Amniotic stem cell (primary cell): Measurements from ENCODE around the gene NPEPL1.

ENCODE experiments used
- DNase-seq: peaks from one replicate; lab custom pipeline; 2025; lab: John Stamatoyannopoulos, UW

Gene NPEPL1

DNA sequence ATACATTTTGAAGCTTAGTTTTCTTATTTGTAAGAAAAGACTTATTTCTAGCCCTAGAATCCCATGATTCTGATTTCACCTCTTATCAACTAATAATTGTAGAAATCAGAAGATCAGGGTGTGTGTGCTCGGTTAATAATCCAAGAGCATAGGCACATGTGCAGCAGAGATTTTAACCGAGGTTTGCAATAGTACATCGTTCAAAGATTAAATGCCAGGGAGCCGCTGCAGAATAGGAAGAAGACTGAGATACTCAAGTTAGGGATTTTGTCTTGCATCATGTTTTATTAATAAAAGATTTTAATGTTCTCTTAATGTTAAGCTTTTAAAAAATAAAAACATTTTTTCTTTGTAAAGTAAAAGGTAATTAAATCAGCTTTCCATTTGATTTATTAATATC is 34.6 kb upstream of the NPEPL1 start:
- DNase-seq, result no peak

DNA sequence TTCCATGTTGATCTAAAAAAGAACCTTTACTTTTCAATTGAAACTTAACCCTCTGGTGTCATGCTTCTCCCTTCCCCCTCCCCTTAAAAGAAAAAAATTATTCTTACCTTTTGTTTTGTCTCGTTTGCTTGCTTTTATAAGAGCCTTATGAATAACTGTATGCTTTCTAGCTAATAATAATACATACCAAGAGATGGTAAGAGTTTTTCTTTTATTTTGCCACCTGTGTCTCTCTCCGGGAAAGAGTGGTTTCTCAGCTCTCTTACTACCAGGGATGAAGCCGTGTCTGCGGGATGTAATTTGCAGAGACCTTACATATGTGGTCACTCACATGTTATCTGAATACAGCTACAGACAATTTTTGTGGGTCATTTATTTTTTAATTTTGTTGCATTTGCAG is 33.8 kb upstream of the NPEPL1 start:
- no peak for DNase-seq

DNA sequence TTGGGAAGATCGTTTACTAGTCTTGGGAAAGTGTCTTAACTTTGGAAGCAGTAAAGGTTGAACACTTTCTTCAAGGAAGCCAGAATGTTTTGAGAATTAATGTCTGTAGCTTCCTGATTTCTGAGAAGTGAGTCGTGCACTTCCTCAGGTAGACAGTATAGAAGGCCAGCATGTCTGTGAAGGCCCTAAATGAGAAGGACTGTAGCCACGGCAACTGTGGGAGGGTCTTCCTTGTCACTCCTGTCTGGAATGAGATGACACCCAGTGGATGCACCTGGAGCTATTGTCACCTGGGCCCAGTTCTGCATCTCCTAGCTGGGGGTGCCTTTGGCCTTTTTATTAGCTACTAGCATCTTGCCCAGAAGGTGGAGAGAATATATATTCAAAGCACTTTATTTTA is 32.8 kb upstream of the NPEPL1 start:
- no peak for DNase-seq

DNA sequence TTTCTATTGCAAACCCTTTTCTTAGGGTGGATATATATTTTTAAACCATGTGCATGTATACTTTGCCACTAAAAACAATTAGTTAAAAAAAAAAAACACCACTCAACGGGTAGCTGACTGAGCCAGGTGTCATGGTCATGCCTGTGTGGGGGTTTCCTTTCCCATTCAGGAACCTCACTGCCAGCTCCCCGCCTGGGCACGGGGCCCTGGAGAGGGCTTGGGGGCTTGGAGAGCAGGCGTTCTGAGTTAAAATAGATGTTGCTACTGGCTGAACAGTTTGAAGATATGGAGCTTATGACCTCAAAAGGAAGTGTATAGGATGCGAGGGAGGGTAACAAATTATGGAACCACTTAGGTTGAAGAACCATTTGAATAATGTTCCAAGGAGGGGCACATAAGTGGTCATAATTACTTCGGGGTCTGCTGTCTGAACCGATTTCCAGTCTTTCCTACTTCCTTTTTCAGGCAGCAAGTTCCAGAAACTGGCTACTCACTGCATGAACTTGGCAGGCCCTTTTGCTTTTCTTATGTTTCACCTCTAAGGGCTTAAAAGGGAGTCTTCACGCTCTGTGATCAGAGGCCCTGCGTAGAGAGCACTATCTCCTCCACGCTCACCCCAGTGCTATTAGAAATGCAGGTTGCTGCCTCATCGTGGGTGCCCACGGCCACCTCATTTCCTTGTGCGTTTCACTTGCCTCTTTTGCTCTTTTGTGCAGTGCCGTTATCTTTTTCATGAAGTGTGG is 31.6 kb upstream of the NPEPL1 start:
- no peak for DNase-seq

DNA sequence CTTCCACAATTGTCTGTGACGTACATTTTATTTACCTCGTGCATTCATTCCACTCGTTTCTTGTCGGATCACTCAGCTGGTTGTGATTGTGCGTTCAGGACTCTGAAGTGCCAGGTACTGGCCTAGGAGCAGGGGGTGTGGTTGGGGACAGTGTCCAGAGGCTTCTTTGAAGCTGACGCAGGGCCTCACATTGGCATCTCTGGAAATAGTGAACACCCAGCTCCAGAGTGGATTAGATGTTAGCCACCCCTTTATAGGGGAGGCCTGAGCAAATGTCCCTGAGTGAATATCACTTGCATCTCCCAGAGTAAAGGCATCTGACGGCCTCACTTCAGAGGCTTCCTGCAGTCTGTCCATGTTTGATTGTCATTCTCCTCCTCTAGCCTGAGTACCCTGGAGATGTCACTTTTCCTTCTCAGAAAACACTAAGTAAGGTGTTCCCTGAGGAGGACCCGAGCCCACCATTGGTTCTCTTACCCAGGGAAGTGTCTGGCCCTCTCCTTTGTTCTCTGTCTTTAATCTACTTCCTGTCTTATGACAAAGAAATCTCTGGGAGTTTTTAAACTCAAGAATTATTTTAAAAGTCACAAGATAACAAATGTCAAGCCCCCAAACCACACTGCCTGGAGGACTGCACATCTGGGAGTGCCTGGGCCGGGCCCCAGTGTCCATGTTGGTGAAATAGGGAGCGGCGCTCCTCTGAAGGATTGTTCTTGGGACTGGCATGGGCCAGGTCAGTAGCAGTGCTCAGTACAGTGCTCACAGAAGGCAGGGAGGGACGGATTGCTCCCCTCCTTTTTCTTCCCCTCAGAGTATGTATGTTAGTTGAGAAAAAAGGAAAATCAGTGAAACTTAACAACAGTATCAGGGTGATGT is 30.8 kb upstream of the NPEPL1 start:
- no peak for DNase-seq

DNA sequence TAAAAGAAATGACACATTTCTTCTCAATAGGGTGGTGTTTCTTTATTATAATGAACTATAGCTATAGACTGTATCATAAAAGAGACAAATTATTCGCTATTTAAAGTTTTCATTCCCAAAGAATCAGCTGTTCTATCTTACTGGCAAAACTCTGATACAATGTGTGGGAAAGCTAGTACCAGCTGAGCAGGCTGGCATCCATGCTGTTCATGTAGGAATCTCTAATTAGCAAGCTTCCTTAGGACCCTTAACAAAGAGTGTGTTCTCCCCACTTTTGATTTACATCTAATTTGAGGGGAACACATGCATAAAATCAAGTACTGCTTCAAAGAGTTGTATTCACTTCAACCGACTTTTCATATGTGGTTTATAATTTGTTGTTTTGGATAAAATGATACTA is 28.3 kb upstream of the NPEPL1 start:
- no peak for DNase-seq

DNA sequence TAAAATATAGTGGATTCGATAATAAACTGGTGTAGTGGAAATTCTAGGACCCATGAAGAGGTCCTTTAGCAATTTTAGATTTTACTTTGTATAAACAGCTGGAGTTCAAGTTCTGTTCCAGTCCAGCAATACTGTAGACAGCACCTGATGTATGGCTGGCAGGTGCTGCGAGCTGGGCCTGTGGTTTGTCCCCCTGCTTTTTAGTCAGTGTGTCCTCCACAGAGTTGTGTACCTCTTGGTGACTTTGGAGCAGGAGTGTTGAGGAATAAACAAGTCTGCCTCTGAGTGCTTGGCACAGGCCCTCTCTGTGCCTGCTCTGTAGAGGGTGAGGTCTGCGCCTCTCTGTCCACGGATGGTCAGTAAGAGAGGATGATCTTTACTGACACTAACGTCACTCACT is 27.7 kb upstream of the NPEPL1 start:
- DNase-seq, result no peak

DNA sequence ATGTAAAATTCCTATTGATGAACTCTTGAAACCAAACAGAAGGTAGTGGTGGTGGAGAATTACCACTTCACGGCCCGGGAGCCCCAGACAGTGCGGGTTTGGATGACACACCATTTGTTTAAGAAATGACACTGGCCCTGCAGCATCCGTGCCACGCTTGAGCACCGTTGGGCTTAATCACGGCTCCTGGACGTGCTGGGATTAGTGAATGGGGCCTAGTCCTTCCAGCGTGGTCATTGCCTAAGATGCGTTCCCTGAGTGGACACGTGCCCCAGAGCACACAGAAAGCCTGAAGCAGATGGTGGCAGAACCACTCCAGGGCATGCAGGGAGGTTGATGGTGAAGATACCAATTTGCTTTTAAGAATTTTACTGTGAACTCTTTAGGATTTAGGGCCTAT is 27.0 kb upstream of the NPEPL1 start:
- DNase-seq, result no peak

DNA sequence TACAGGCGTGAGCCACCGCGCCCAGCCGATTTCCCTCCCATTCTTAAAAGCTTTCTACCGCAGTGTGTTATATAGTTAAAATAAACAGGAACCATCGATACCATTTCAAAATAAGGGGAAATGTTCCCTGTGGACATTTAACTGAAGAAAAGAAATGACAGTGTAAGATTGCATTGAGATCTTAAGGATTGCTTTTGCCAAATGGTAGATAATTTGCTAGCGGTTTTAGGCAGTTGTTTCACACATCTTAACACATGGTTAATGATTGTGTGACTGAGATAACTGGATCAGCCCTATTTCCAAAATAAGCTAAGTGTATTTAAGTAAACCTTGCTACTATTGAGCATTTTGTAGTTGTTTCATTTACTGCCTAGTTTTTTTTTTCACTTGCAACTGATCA is 25.9 kb upstream of the NPEPL1 start:
- no peak for DNase-seq

DNA sequence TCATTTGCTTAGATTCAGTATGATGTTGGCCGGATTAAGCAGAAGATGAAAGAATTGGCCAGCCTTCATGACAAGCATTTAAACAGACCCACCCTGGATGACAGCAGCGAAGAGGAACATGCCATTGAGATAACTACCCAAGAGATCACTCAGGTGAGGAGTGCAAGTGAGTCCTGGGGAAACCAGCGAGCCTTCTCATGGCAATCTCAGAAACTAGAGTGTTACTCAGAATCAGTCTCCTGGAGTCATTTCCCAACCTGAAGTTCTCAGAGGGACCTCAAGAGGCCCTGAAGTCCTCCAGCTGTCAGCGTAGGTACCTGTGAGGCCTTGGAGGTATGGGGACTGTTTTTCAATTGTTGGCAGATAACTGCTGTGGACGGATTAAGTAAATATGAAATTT is 24.6 kb upstream of the NPEPL1 start:
- no peak for DNase-seq

DNA sequence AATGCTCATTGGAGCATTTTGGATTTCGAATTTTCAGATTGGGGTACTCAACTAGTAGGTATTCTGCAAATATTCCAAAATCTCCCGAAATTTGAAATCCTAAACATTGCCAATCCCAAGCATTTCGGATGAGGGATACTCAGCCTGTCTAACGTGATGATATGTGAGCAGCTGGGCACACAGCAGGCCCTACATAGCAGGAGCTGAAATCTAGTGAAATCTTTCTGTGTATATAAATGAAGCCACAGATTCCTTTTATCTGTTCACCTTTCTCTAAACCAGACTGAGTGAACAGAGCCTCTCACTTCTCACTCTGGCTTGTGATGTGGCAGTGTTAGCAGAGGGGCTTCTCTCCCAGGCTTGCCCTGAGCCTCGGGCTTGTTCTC is 23.7 kb upstream of the NPEPL1 start:
- no peak for DNase-seq

DNA sequence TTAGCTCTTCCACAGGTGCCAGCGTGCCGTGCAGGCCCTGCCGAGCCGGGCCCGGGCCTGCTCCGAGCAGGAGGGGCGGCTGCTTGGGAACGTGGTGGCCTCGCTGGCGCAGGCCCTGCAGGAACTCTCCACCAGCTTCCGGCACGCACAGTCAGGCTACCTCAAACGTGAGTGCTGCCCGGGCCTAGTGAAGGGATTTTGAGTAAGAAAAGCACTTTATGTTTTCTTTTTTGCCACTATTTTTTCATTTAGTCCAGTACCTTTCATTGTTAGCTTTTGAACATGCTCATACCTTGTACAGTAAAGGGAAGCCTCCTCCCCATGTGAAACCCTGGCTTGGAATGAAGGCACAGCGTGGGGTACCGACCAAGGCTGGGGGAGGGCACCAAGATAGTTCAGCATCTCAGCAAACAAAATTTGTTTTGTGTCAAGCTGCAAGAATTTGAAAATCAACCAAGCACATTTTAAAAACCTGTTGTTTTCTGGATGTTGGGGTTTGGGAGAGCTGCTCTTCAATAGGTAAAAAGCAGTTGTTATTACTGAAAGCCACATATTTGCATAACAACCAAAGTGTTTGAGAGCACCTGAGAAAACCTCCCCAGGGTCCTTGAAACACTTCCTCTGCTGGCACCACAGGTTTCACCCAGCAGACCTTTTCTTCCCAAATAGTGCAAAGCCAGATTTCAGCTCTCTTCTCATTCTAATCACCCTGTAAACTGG is 23.2 kb upstream of the NPEPL1 start:
- DNase-seq, result no peak

DNA sequence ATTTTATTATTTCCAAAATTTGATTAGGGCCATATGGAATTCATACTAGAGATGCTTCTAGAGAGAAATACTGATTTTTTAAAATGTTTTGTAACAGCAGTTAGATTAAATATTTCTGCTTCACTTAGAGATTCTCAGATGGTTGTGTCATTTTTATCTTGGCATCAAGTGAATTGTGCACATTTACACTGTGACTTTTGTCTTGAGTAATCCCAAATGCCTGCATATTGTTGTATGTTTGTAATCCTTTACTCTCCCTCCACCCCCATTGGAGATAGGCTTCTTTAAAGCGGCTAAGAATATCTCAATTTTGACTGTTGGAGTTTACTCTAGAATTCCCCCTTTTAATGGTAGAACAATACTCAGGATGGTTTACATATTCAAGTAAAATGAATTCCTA is 22.5 kb upstream of the NPEPL1 start:
- DNase-seq, result no peak

DNA sequence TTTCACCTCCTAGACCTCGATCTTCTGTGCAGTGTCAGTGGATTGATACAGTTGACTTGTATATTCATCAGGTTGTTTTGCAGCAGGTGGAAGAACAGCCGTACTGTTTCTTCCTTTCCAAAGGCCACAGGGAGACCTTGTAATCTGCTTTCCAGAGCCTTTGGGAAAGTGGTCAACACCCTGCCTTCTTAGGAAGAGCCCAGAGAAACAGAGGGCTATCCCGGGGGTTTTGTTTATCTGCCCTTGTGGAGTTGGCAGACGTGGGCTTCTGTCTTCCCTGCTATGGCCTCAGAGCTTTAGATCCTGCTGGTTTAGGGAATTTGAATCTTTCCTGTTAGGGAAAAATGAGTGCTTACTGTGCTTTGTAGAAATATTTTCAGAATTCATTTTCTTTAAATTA is 21.9 kb upstream of the NPEPL1 start:
- no peak for DNase-seq

DNA sequence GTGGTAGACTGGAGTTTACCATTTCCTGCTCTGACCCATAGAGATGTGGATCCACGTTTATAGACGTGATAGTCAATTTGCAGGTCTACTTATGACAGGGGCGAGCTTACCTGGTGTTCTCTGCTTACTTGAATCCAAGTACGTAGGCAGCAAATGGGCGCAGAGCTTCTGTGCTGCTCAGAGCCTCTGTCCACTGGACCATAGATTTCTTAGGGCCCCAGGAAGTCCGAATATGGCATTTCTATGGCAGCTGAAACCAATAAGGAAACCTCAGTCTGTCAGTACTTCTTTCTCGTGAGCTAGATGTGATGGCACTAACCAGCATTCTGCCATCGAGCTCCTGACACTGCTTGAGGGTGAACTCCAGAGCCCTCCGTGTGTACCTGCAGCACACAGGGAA is 19.5 kb upstream of the NPEPL1 start:
- no peak for DNase-seq

DNA sequence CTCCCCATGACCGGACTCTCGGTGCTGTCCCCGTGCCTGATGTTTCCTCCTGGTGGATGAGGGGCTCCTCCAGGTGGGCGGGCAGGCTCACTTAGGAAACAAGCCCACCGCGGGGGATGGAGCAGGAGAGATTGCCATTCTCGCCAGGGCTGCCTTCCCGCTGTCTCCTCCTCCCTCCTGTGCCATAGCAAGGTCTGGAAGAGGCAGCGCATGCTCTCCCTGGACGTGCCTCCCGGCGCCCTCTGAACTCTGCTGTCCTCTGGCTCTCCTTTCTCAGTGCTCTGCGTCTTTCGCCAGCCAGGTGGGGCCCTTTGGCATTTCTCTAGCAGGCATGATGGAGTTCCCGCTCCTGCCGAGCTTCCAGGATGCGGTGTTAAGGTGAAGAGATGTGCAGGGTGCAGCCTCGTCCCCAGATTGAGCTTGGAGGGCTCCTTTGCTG is 17.4 kb upstream of the NPEPL1 start:
- no peak for DNase-seq

DNA sequence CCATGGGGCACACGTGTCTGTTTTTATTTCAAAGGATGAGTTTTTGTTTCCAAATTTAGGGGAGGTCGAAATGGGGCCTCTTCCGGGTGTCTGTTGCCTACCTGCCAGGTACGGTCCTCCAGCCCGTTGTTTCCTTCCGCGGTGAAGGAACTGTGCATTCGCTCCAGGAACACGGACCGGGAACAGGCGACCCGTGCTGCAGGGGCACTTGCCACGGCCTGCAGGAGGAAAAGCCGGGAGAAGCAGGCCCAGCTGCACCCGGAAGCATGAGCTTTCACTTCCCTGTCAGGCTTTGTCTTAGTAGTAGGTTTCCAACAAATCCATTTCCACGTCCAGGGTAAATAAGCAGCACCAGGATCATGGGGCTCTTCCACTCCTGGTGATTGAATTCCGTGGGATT is 17.0 kb upstream of the NPEPL1 start:
- DNase-seq, result no peak

DNA sequence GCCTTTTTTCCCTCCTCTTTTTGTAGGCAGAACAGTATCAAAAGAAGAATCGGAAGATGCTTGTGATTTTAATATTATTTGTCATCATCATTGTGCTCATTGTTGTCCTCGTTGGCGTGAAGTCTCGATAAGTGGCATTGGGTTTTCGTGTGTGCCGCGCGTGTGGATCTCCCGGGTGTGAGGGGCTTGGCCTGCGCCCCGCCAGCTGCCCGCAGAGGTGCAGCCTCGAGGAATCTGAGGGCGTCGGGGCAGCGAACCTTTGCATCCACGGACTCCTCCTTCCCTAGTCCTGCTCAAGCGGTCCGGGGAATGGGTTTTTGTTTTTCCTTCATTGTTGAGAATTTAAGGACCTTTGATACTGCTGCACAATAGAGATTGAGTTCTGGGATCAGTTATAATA is 16.4 kb upstream of the NPEPL1 start:
- no peak for DNase-seq

DNA sequence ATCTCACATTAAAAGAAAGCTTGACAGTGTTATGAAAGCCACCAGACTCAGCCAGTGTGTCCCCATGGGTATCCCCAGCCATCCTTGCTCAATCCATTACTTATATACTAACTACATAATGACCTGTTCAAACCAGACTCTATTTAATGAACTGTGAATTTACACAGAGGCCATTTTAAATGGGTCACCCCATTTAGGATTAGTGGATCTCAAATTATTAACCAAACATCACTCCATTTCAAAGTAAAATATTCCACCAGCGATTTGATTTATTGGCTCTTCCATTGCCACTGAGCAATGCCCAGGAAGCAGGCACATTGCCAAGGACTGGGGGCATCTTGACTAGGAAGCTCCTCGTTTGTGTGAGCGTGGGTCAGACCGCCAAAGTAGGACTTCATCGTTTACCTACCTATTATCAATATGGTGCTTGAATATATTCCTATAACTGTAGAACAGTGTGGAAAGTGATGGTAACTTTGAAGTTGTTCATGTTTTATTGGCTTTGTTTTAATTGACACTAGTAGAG is 15.5 kb upstream of the NPEPL1 start:
- DNase-seq, result no peak

DNA sequence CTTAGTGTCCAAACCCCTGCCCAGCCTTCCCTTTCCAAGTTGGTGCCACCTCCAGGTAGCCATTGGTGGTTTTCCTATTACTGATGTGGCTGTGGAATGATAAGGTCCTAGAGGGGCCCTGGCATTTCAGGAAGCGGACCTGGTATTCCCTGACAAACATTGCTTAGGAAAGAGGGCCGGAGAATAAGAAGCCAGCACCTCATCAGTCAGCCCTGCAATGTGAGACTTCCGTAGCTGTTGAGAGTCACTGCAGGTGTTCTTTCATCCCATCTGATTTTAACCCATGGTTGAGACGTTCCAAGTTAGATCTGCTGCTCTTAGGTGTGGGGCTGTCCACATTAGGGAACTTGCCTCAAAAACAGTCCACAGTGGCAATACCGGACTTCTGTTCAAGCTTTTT is 14.8 kb upstream of the NPEPL1 start:
- DNase-seq, result no peak

DNA sequence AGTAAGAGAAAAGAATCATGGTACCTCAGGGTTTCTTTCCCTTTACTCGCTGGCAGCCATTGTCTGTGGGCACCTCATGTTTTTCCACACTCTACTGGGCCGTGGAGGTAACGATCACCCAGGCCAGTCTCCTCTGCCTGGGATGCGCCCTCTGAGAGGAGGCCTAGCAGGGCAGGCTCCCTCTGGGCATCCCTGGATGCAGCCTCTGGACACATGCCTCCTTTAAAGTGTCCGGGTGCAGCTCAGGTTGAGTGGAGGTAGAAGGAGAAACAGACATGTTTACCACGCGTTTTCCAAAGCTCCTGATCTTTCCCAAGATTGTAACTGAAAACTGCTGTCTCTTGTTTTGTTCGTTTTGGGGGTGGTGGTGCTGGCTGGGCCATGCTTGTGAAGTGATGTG is 13.8 kb upstream of the NPEPL1 start:
- DNase-seq, result no peak

DNA sequence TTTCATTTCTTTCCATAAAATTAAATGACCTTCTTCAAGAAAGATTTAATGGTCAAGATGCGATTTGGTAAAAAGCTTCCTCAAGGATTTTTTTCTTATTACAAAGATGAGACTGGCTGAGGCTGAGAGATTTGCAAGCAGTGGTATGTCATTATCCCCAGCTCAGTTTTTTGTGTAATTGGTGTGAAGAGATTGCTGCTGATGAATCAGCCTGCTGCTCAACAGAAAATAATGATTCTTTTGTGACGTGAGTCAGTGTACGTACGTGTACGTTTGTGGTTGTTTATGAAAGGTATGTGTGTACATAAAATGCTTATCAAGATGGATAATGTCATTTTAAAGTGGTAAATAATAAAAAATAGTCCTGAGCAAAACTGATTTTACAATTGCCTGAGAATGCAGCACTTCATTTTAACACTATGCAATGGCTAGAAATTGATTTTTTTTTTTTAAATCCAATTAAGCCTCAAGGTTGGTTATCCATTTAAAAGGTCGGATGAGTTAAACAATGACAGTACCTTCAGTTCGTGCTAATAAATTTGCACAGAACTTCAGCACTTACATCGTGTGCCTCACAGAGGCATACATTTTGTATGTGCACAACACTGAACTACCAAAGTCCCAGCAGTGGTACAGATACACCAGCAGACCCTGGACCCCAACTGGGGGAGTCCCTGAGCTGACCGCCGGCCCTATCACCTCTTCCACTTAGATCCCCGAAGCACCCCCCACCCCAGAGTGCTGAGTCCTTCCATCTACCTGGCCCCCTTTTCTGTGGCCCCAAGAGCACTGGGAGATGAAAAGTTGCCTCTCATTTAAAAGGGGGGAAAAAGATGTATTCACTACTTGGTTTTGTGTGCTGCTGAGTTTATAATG is 9.7 kb upstream of the NPEPL1 start:
- DNase-seq, result no peak
